Measurements from ENCODE around the gene PTGDS. TPM values are rescaled to one million over a fixed set of nuclear protein-coding genes. Genes with fewer than 3 reads are reported as not detected.

The PTGDS gene
- total RNA-seq, result 10 to 100 TPM; 22.1 to 24.0 TPM

- peaks cover 13% of the 10 kb centered on the region for H3K4me1 Mint-ChIP-seq
- no peak within 1 kb of the TSS for H3K4me3 Mint-ChIP-seq
- no peaks in the 10 kb centered on the region for H3K36me3 Mint-ChIP-seq (ENCODE audit: low read depth)
- DNase-seq, result no peak
- peaks cover 1% of the 10 kb centered on the region for H3K27me3 Mint-ChIP-seq
- CTCF ChIA-PET, result interaction anchor here (1.1 to 3.0 kb wide), 2 partner anchors 48 to 58 kb away, joined by 3 to 15 read pairs; no protein-coding TSS in a partner anchor
- POLR2A ChIA-PET, result no interaction called here
- no peak within 1 kb of the TSS for H3K27ac Mint-ChIP-seq
- no peaks in the 10 kb centered on the region for H3K9me3 Mint-ChIP-seq
Observed at GRCh38 chr9:136977223-136977622, at the start of gene PTGDS. Gene PTGDS, plus strand, starts transcription at chr9:136977504. Its CDS starts 75 bp downstream, at chr9:136977579.

DNA sequence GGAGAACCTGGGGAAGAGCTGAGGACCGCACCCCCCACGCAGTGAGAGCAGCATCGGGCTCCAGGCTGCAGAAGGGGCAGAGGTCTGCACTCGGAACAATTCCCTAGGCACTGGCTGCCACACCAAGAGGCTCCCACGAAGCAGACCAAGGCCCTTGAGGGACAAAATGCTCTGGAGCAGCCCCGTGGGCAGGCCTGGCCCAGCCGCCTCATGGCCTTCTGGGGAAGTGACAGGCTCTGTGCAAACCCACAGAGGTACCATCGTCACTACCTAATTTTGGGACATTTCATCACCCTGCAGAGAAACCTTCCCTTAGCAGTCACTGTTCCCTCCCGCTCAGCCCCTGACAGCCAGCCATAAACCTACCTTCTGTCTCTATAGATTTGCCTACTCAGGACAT is 48.7 kb upstream of the PTGDS start:
- H3K27ac Mint-ChIP-seq, result no peak overlapping the region

DNA sequence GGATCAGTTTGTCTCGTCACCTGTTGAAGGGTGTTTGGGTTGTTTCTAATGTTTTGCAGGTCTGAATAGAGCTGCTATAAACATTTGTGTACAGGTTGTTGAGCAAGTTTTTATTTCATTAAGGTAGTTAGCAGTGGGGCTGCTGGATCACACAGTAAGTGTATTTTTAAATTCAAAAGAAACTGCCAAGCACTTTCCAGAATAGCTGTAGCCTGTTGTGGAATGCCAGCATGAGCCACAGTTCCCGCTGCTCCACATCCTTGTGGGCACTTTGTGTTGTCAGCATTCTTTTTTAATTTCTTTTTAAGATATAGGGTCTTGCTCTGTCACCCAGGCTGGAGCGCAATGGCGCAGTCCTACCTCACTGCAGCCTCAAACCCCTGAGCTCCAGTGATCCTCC is 47.3 kb upstream of the PTGDS start:
- Mint-ChIP-seq H3K4me3 (no peak overlapping the region), H3K36me3 (ENCODE audit: low read depth) (peaks cover 33% of the 10 kb centered on the region), H3K9me3 (no peaks in the 10 kb centered on the region), H3K27me3 (no peaks in the 10 kb centered on the region), H3K4me1 (peaks cover 8% of the 10 kb centered on the region), H3K27ac (no peak overlapping the region)
- ChIA-PET CTCF (interaction anchor here (0.6 to 1.0 kb wide), 2 partner anchors 8 to 105 kb away, joined by 3 read pairs; no protein-coding TSS in a partner anchor), POLR2A (no interaction called here)
- no peak for DNase-seq

More for the DNA sequence above, 48.7 kb upstream of the PTGDS start:
- peaks cover 36% of the 10 kb centered on the region for H3K36me3 Mint-ChIP-seq (ENCODE audit: low read depth)
- H3K4me3 Mint-ChIP-seq, result no peak overlapping the region
- no peak for DNase-seq
- ChIA-PET CTCF (interaction anchor here (0.6 to 0.7 kb wide), 2 partner anchors 66 to 308 kb away, joined by 3 to 4 read pairs; no protein-coding TSS in a partner anchor), POLR2A (no interaction called here)
- peaks cover 4% of the 10 kb centered on the region for H3K4me1 Mint-ChIP-seq
- H3K27me3 Mint-ChIP-seq, result no peaks in the 10 kb centered on the region
- no peaks in the 10 kb centered on the region for H3K9me3 Mint-ChIP-seq

- CTCF ChIA-PET, result interaction anchor here (1.3 kb wide), 1 partner anchor 103 kb away, joined by 3 read pairs; no protein-coding TSS in a partner anchor
- peaks cover 10% of the 10 kb centered on the region for H3K4me1 Mint-ChIP-seq
- H3K9me3 Mint-ChIP-seq, result no peaks in the 10 kb centered on the region
- H3K27ac Mint-ChIP-seq, result no peak overlapping the region
- no peak for DNase-seq
- POLR2A ChIA-PET, result no interaction called here
- no peaks in the 10 kb centered on the region for H3K27me3 Mint-ChIP-seq
- peaks cover 31% of the 10 kb centered on the region for H3K36me3 Mint-ChIP-seq (ENCODE audit: low read depth)
- no peak overlapping the region for H3K4me3 Mint-ChIP-seq
Observed at GRCh38 chr9:136931611-136932130, 45.6 kb upstream of the PTGDS start.

- Mint-ChIP-seq H3K27me3 (no peaks in the 10 kb centered on the region), H3K4me3 (no peak overlapping the region), H3K36me3 (ENCODE audit: low read depth) (peaks cover 29% of the 10 kb centered on the region), H3K4me1 (peaks cover 12% of the 10 kb centered on the region), H3K9me3 (no peaks in the 10 kb centered on the region), H3K27ac (no peak overlapping the region)
- CTCF ChIA-PET, result no interaction called here
- DNase-seq, result no peak
- POLR2A ChIA-PET, result no interaction called here
Observed at GRCh38 chr9:136934277-136934676, 43.0 kb upstream of the PTGDS start.

DNA sequence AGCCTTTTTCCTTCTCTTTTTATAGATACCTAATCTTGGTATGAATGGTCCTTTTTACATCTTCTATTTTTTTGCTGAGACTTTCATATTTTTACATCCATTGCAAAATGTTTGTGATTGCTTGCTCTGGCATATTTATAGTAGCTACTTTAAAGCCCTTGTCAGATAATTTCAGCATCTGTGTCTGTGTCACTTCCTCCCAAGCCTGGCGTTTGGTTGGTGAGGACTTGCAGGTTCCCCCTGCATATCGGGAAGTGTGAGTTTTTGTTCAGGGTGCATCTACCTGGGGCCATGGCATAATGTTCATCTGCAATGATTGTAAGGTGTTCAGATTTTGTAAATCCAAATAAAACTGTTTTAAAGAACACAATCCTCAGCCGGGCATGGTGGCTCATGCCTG is 41.7 kb upstream of the PTGDS start:
- H3K36me3 Mint-ChIP-seq (ENCODE audit: low read depth), result peaks cover 24% of the 10 kb centered on the region
- no peaks in the 10 kb centered on the region for H3K9me3 Mint-ChIP-seq
- no peak overlapping the region for H3K27ac Mint-ChIP-seq
- ChIA-PET CTCF (no interaction called here), POLR2A (no interaction called here)
- H3K4me1 Mint-ChIP-seq, result peaks cover 12% of the 10 kb centered on the region
- no peak for DNase-seq
- H3K27me3 Mint-ChIP-seq, result no peaks in the 10 kb centered on the region
- no peak overlapping the region for H3K4me3 Mint-ChIP-seq

DNA sequence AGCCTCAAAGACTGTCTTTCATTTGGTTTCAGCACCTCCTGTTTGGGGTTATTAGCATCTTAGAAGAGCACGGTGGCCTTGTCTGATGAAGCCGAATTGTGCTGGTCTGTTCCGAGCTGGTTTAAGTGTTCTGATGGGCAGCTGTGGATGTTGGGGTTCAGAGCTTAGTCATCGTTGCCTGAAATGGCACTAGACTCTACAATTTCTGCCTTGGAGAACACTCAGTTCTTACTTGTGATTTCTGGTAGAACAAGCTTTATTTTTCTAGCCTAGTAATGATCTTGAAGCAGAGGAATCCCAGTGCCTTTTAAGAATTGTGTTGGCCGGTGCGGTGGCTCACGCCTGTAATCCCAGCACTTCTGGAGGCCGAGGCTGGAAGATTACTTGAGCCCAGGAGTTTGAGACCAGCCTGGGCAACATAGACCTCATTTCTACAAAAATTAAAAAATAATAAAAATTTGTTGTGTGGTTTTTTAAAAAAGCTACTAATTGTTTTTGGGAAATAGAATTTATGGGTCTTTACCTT is 40.6 kb upstream of the PTGDS start:
- Mint-ChIP-seq H3K9me3 (no peaks in the 10 kb centered on the region), H3K36me3 (ENCODE audit: low read depth) (peaks cover 21% of the 10 kb centered on the region), H3K4me3 (no peak overlapping the region), H3K27ac (no peak overlapping the region), H3K27me3 (no peaks in the 10 kb centered on the region), H3K4me1 (peaks cover 11% of the 10 kb centered on the region)
- DNase-seq, result no peak
- ChIA-PET CTCF (interaction anchor here (0.9 to 1.3 kb wide), 2 partner anchors 34 to 94 kb away, joined by 3 read pairs; partner anchors contain the start of gene AJM1), POLR2A (no interaction called here)

GRCh38 chr9:136937186-136938001 is 39.9 kb upstream of the PTGDS start:
- Mint-ChIP-seq H3K27ac (no peak overlapping the region), H3K27me3 (no peaks in the 10 kb centered on the region), H3K4me1 (peaks cover 7% of the 10 kb centered on the region), H3K9me3 (no peaks in the 10 kb centered on the region), H3K36me3 (ENCODE audit: low read depth) (peaks cover 20% of the 10 kb centered on the region), H3K4me3 (no peak overlapping the region)
- DNase-seq, result no peak
- ChIA-PET POLR2A (no interaction called here), CTCF (interaction anchor here (0.7 to 1.3 kb wide), 3 partner anchors 7 to 95 kb away, joined by 3 read pairs; partner anchors contain the start of gene AJM1)

- Mint-ChIP-seq H3K4me1 (peaks cover 4% of the 10 kb centered on the region), H3K4me3 (no peak overlapping the region), H3K36me3 (ENCODE audit: low read depth) (peaks cover 16% of the 10 kb centered on the region), H3K27ac (no peak overlapping the region), H3K27me3 (no peaks in the 10 kb centered on the region), H3K9me3 (no peaks in the 10 kb centered on the region)
- DNase-seq, result no peak
- ChIA-PET CTCF (interaction anchor here (0.7 to 1.0 kb wide), 3 partner anchors 18 to 55 kb away, joined by 3 to 4 read pairs (median 3); no protein-coding TSS in a partner anchor), POLR2A (no interaction called here)
Observed at GRCh38 chr9:136939431-136939995, 37.8 kb upstream of the PTGDS start.

GRCh38 chr9:136939996-136940525 is 37.2 kb upstream of the PTGDS start:
- DNase-seq, result no peak
- ChIA-PET POLR2A (no interaction called here), CTCF (interaction anchor here (1.0 kb wide), 2 partner anchors 38 to 56 kb away, joined by 3 read pairs; no protein-coding TSS in a partner anchor)
- Mint-ChIP-seq H3K9me3 (no peaks in the 10 kb centered on the region), H3K27ac (no peak overlapping the region), H3K36me3 (ENCODE audit: low read depth) (peaks cover 16% of the 10 kb centered on the region), H3K4me3 (no peak overlapping the region), H3K4me1 (peaks cover 9% of the 10 kb centered on the region), H3K27me3 (no peaks in the 10 kb centered on the region)

DNA sequence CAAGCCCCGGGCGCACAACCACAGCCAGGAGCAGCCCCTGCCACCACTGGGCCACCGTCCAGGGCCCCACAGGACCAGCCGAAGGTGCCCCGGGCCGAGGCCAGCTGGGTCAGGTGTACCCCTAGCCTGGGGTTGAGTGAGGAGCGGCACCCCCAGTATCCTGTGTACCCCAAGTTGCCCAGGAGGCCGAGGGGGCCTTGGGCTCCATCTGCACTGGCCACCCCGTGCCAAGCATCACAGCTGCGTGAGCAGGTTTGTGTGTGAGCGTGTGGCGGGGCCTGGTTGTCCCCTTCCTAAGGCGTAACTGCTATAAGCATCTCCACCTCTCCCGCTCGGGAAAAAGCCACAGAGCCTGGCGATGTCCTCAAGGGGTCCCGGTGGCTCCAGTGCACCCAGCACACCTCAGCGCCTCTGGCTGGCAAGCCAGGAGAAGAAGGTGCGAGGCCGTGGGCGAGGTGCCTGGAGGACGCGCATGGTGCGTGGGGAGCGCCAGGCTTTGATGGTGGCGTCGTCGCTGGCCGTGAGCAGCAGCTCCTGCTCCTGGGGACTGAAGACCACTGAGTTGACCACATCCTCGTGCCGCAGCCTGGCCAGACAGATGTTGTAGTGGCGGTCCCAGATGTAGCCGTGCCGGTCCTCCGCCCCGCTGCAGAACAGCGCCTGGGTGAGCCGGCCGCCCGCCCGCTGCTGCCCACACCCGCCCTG is 36.6 kb upstream of the PTGDS start:
- Mint-ChIP-seq H3K27me3 (no peaks in the 10 kb centered on the region), H3K36me3 (ENCODE audit: low read depth) (peaks cover 16% of the 10 kb centered on the region), H3K27ac (no peak overlapping the region), H3K4me1 (peaks cover 13% of the 10 kb centered on the region), H3K4me3 (no peak overlapping the region), H3K9me3 (no peaks in the 10 kb centered on the region)
- CTCF ChIA-PET, result interaction anchor here (1.1 kb wide), 1 partner anchor 24 kb away, joined by 3 read pairs; no protein-coding TSS in a partner anchor
- no peak for DNase-seq
- POLR2A ChIA-PET, result no interaction called here

Data from activated CD4-positive, alpha-beta T cell treated with anti-CD3 and anti-CD28 coated beads, Interleukin-2, amount 10 ng/mL, durations not matched to agents 7 days and 5 days (primary cell).